GM21737 (cell line): ENCODE results near the gene HS3ST2.
"Not testable (repeated sequence)": the region's sequence is repeated elsewhere in the genome, so short reads cannot be mapped to it uniquely, and the experiment has no call there.

Experiments used
- ATAC-seq: cut with Tn5 transposase; IDR thresholded peaks from one replicate; pipeline ENCODE4 v1.9.1; 2021; ENCODE audit warnings: mild to moderate bottlenecking, moderate library complexity; ENCODE audit not compliant: unreplicated experiment

Gene HS3ST2

DNA sequence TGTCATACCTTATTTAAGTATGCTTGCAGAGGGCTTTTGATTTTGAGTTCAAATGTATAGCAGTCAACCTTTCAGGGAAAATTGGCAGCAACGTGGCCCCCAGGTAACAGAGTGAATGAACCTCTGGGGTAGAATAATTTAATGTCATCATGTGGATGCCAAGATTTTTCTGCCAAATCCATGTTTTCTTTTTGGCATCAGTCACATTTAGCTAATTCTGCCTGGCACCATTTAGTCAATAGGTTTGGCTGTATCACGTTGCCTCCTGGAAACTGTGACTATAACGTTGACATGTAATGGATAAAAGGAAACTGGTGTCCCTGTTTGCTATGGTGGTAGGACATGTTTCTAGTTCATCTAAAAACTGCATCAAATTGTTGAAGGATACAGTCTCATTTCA, 115.5 kb downstream of the HS3ST2 start:
- no peak for ATAC-seq

DNA sequence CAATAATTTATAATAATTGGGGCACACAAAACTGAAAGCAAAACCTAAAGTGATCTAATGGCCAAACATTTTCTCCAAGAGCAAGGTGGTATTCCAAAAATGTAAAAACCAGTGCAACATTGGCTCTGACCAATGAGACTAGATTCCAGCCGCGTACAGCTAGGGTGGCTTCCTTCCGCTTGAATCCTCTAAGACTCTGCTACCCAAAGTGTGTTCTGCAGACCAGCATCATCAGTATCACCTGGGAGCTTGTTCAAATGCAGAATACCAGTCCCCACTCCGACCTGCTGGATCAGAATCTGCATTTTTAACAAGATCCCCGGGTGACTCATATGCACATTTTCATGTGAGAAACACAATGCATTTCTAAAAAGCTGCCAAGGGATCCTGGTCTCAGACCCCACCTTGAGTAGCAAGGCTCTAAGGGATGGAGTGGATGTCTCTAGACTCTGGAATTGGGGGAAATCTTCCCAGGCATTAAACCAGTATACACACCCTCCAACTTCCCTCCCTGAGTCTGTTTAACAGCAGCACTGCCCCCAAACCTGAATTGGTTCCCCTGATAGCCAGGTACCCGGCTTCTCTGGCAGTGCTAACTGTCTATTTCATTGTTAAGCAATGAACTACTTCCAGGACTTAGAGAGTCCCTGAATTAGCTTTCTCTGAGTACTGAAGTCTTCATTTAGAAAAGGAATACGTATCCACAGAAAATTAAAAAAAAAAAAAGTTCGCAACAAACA, 118.2 kb downstream of the HS3ST2 start:
- no peak for ATAC-seq

DNA sequence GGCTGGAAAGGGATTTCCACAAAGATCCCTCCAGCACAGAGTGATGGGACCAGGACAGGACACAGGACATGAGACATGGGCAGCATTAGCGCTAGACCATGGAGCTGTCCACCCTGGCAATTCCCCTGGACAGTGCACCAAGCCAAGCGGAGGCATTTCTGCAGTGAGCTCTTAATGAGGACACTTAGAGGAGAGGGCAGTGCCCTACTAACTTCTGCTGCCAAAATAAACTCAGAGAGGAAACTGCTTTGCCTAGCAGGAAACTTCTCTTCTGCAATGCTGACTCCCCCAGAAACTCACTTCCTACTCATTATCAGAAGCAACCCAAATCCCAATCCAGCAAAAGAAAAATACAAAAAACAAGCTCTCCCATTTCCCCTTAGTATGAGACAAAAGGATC, 119.2 kb downstream of the HS3ST2 start:
- ATAC-seq = no peak

DNA sequence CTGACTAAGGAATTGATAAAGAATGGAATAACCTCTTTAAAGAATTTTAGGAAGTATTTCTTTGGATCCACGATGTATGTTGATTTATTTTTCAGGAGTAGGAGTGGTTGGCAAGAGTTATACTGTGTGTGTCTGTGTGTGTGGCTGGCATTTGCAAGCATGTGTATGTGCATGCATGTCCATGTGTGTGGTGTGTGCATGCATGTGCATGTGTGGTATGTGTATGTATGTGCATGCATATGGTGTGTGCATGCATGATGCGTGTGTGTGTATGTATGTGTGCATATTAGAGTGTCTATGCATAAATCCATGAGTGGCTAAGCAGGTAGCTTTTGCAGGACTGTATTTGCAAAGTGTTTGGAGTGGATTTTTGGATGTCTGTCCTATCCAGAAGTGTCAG, 120.8 kb downstream of the HS3ST2 start:
- ATAC-seq = no peak

DNA sequence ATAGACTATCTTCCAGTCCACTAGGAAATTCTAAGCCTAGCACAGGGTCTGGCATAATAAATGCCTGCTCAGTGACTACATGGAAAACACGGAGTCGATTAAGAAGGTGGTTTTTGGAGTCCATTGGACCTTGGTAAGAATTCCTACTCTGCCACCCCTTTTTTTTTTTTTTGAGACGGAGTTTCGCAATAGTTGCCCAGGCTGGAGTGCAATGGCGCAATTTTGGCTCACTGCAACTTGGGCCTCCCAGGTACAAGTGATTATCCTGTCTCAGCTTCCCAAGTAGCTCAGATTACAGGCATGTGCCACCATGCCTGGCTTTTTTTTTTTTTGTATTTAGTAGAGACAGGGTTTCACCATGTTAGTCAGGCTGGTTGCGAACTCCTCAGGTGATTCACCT, 123.2 kb downstream of the HS3ST2 start:
- no peak for ATAC-seq

DNA sequence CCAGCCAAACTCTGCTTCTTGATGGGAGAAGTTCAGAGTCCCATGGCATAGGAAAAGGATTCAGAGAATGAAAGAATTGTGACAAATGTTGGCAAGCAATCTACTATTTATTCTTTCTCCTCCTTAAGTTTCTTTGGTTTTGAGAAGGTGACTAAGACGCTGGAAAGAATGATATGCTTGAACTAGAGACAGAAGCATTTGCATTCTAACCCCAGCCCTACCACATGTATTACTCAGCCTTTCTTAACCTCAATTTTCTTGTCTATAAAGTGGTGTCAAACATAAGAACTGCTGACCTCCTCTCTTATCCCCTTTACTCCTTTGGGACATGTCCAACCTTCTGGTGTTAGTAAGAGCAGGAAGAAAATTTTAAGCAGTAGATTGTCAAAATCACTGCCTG, 124.7 kb downstream of the HS3ST2 start:
- ATAC-seq = no peak

DNA sequence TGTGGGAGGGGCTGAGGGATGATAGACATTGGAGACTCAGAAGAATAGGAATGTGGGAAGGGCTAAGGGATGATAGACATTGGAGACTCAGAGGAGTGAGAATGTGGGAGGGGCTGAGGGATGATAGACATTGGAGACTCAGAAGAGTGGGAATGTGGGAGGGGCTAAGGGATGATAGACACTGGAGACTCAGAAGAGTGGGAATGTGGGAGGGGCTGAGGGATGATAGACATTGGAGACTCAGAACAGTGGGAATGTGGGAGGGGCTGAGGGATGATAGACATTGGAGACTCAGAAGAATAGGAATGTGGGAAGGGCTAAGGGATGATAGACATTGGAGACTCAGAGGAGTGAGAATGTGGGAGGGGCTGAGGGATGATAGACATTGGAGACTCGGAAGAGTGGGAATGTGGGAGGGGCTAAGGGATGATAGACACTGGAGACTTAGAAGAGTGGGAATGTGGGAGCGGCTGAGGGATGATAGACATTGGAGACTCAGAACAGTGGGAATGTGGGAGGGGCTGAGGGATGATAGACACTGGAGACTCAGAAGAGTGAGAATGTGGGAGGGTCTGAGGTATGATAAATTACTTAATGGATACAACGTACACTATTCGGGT, 125.9 kb downstream of the HS3ST2 start:
- not testable (repeated sequence) for ATAC-seq

DNA sequence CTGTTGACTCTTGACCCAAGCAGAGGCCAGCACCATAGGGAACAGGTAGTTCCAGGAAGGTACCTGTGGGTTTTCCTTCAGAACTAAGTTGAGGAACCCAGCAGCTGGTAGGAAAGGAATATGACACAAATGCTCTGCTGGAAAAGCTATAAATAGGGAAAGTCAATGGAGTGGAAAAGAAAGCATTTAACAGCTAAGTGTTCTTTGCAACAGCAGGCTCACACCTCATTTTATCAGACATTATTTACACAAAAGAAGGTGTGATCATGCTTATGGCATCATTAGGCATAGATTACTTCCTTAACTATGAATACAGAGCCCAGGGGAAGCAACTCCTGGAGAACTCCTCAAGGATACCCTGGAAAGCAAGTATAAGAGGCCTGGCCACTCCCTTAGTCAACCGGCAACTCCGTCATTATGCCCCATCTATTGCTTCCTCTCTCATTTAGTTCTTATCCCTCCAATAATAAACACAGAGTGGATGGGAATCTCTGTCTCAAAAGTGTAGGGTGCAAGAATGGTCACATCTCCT, 128.1 kb downstream of the HS3ST2 start:
- ATAC-seq = no peak

DNA sequence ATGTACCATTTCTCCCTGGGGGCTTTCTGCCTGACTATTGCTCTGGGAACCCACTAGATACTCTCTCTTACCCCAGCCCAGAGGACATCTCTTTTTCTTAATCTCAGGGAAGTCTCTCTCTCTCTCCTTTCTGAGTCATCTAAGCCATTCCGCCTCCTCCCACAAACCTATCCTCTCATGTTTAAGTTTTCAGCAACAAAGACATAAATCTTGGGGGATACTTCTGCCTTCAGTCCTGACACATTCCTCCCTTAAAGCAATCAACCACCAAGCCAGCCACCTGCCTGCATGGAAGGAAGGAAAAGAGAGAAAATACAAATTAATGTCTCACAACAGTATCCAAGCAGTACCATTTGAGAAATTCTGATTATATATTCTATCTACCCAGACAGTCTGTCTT, 128.8 kb downstream of the HS3ST2 start:
- no peak for ATAC-seq

DNA sequence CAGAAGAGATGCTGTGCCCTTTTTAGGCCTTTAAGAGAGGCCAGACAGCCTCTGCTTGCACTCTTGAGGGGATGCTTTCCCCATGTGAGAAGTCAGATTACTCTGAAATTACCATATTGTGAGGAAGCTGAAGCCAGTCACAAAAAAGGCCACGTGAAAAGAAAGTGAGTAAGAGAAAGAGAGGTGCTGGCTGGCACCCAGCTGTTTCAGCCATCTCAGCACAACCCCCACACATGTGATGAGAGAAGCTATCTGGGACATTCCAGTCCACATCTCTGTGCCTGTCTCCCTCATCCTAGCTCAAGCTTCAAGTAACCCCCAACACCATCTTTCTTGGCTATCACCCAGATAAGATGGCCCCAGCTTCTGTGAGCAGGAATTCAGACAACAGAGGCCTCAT, 131.4 kb downstream of the HS3ST2 start:
- no peak for ATAC-seq

DNA sequence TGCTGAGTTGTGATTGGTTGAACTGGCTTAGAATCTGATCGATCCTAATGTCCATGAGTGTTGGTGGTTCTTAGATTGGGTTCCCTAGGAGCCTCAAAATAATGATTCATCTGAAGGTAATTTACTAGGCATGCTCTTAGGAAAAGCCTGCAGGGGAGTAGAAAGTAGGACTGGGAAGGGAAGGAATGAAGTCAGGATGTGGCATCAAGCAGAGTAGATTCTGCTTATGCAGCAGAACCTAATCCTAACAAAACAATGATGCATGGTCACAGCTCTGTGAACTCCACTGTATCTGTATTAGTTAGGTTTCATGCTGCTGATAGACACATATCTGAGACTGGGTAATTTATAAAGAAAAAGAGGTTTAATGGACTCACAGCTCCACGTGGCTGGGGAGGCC, 132.5 kb downstream of the HS3ST2 start:
- no peak for ATAC-seq

DNA sequence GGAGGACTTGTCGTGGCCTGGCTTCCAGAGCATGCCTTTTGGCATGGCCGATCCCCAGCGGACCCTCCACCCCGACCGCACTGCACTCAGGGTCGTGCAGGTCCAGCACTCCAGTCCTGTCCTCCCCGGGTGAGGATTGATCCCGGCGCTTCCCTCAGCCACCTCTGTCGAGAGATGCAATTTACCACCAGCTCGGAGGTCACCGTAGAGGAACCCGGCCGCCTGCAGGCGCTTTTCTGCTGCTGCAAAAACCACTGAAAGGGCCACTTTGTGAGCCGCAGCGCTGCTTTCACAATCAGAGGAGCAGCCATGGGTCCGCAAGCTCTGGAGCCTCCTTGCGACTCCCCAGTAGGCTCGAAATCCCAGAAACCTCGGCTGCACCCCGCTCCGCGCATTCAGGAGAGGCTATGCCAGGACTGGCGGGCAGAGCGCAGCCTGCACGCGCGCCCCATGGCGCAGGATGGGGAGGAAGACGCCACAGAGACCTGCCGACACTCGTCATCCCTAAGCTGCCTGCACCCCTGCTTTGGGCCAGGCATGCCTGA, 134.2 kb downstream of the HS3ST2 start:
- ATAC-seq = no peak

DNA sequence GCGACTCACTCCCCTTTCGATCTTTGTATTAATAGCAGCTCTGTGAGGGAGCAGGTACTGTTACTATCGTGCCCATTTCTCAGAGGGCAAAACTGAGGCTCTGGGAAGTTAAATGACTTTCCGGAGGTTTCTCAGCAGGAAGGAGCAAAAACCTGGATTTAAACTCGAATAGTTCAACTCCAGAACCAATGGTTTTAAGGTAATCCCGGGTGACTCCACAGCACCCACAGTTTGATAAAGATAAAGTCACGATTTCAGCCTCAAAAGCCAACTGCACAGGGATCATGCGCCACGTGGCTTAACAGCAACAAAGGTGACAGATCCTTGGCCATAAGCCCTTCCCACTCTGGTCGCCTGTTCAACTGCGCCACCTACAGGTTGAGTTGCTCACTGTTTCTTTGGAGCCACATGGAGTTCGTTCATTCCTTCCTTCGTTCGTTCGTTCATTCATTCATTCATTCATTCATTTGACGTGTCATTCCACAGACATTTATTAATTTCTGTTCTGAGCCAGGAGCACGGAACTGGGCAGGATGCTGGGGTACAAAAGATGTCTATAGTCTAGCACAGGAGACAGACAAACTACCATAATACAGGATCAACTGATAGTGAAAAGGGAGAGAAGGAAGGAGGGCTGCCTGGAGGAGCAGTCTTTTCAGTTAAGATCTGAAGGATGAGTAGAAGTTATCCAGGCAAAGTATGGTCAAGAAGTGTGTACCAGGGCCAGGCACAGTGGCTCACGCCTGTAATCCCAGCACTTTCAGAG, 134.8 kb downstream of the HS3ST2 start:
- ATAC-seq = no peak

DNA sequence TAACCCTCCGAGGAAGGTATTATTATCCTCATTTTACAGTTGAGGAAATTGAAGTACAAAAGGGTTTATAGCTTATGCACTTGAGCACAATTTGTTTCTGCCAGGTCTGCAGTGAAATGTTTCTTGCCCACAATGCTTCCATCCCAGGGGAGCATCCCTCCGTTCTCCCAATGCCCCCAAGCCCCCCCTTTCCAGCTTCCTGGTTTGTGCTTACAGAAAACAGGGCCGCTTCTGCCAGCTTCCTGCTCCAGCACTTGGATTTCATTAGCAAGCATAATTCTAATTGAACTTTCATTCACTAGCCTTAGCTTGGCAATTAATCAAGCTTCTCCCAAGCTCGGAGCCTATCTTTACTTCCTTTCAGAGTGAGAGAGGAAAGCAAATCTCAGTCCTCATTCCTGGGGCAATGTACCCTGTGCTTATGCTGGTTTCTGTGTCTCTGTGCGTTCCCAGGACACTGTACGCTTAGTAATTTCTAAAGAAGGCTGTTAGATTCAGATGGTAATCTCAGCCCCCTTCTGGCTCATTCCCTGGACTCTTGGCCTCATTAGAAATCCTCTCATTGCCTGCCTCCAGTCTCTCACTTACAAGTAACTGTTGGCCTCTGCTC, 141.6 kb downstream of the HS3ST2 start:
- ATAC-seq = no peak

DNA sequence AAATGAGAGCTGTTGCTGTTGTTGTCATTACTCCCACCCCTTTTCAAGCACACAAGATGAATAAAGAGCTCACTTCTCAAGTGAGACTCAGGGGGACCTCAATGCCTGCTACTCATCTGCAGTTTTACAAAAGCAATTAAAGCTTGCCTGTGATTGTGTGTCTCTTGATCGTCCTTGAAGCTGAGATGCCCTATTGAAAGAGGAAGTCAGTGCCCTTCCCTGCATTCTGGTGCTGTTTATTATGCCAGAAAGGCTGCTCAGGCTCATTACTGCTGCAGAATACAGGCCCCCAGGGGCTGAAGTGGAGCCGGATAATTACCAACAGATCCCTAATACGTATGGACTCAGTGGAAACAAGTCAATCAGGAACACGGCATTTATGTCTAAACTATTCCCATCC, 147.2 kb downstream of the HS3ST2 start:
- no peak for ATAC-seq

DNA sequence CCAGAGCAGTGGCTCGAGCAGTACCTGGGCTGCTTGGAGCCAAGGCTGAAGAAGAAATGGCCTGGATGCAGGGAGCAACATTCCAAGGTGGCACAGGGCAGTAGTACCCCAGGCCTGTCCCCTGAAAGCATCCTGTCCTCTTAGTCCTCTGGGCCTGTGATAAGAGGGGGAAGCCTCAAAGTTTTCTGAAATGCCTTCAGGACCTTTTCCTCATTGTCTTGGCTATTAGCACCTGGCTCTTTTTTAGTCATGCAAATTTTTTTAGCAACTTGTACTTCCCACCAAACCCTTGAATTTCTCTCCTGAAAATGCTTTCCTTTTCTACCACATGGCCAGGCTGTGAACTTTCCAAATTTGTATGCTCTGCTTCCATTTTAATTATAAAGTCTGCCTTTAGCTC, 148.9 kb downstream of the HS3ST2 start:
- no peak for ATAC-seq
